ENCODE data around the gene GHR. TPM values are rescaled to one million over a fixed set of nuclear protein-coding genes. Genes with fewer than 3 reads are reported as not detected.

GHR gene
- total and polyA plus RNA-seq, 2 of the 8 experiments (the other 6 are each of a cell fraction or from before 2014, with no cell fraction given), result 0.15 to 0.19 TPM

DNA sequence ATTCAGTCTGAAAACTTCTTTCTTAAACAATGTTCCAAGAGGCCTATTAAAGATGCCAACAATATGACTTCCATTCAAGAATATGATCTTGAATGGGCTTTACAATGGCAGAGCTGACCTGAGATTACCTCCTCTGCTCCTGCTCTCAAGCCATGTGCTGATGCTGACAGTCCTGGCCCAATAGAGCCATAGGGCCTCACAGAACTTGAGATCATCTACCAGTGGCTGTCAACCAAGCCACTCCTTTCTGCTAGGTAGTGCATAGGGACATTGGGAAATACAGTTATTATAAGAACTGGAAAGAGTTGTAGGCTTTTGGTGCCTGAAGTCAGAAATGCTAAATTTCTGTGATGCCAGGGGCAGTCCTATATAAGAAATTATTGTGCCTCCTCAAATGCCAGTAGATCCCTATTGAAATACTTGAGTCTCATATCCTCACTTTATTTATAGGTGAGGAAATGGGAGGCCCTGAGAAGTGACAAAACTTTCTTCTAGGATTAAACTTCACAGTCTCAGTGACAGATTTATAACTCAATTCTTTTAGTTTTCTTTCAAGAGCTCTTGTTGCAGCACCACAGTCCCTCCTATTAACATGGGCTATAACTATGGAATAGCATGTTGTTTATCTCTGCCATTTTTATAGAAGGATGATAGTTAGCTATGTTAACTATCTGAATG is 10.9 kb downstream of the GHR start:
- H4K91ac ChIP-seq (replicated peaks; ENCODE audit: insufficient read length, low read length), result no peak overlapping the region
- no peak overlapping the region for H3K4me3 ChIP-seq (ENCODE audit: extremely low read depth in 1 of 4, insufficient read depth in 2 of 4, low read depth in 3 of 4, low read length in 4 of 4)
- POLR2A ChIA-PET (ENCODE audit: partially characterized antibody), result no interaction called here
- no peak overlapping the region for H2BK120ac ChIP-seq (replicated peaks; ENCODE audit: low read depth, low read length)
- no peak overlapping the region for H2BK15ac ChIP-seq (ENCODE audit: low read length)
- no peak overlapping the region for H3K14ac ChIP-seq (ENCODE audit: insufficient read length)
- no peaks in the 10 kb centered on the region for H3K36me3 ChIP-seq (ENCODE audit: control insufficient read depth in 2 of 4, insufficient read depth in 4 of 4, low read length in 3 of 4)
- H2BK20ac ChIP-seq (ENCODE audit: low read length), result no peak overlapping the region
- H3K27ac ChIP-seq (ENCODE audit: low read depth, low read length), result no peak overlapping the region
- no peaks in the 10 kb centered on the region for H3K23me2 ChIP-seq (ENCODE audit: low read depth, low read length)
- no peak for TF ChIP-seq CHD1 (IDR thresholded peaks at IDR 0.05; ENCODE audit: low read depth, low read length)
- no peak for TF ChIP-seq POU5F1 (IDR thresholded peaks at IDR 0.05; ENCODE audit: low read depth, low read length)
- TF ChIP-seq KDM1A (IDR thresholded peaks at IDR 0.05; ENCODE audit: borderline replicate concordance, low read length), result no peak
- no peak for TF ChIP-seq HDAC2 (IDR thresholded peaks at IDR 0.05; ENCODE audit: borderline replicate concordance in 1 of 2, low read depth in 2 of 2, low read length in 2 of 2)
- TF ChIP-seq TBP (IDR thresholded peaks at IDR 0.05; ENCODE audit: low read depth, low read length), result no peak
- no peak for TF ChIP-seq SIN3A (conservative IDR thresholded peaks at IDR 0.05 in 1 of 2, IDR thresholded peaks at IDR 0.05 in 1 of 2; ENCODE audit: low read depth in 1 of 2, low read length in 2 of 2)
- TF ChIP-seq EP300 (IDR thresholded peaks at IDR 0.05; ENCODE audit: borderline replicate concordance in 1 of 2, low read depth in 2 of 2, low read length in 2 of 2), result no peak
- CTCF ChIA-PET (ENCODE audit: partially characterized antibody), result interaction anchor here (0.7 to 1.3 kb wide), 3 partner anchors 10 to 150 kb away, joined by 3 to 4 read pairs (median 3); partner anchors contain the start of gene GHR
- H4K8ac ChIP-seq (ENCODE audit: extremely low read depth, insufficient read depth, low read length), result no peak overlapping the region
- no peak overlapping the region for H3K18ac ChIP-seq (ENCODE audit: extremely low read depth, low read length)
- no peak overlapping the region for H2AFZ ChIP-seq (ENCODE audit: low read length)
- H3K27me3 ChIP-seq (replicated peaks in 1 of 4; ENCODE audit: control insufficient read depth in 3 of 4, extremely low read depth in 1 of 4, insufficient read depth in 3 of 4, low read length in 3 of 4), result no peaks in the 10 kb centered on the region
- DNase-seq (ENCODE audit: low read depth in 1 of 2, low spot score in 2 of 2), result no peak
- no peak for FAIRE-seq
- no peaks in the 10 kb centered on the region for H3K79me2 ChIP-seq (ENCODE audit: control insufficient read depth in 1 of 2, insufficient read depth in 2 of 2, low read length in 2 of 2)
- H2BK5ac ChIP-seq (ENCODE audit: low read depth, low read length), result no peak overlapping the region
- no peak overlapping the region for H4K5ac ChIP-seq (ENCODE audit: insufficient read length, low read depth, low read length)
- no peak overlapping the region for H3K4ac ChIP-seq (replicated peaks; ENCODE audit: insufficient read length, low read depth, low read length)
- H2AK5ac ChIP-seq (ENCODE audit: low read depth, low read length), result no peak overlapping the region
- no peaks in the 10 kb centered on the region for H3K79me1 ChIP-seq (ENCODE audit: low read depth, low read length)
- H3K9ac ChIP-seq (replicated peaks in 1 of 4; ENCODE audit: extremely low read depth in 1 of 4, low read depth in 3 of 4, low read length in 3 of 4), result no peak overlapping the region
- H2BK12ac ChIP-seq (ENCODE audit: low read depth, low read length), result no peak overlapping the region
- H3K23ac ChIP-seq (ENCODE audit: insufficient read length), result no peak overlapping the region
- H3K4me2 ChIP-seq (ENCODE audit: insufficient read depth in 1 of 2, low read depth in 2 of 2, low read length in 2 of 2), result no peak overlapping the region
- H3K4me1 ChIP-seq (replicated peaks in 1 of 4; ENCODE audit: control insufficient read depth in 3 of 4, insufficient read depth in 4 of 4, low read length in 3 of 4), result no peaks in the 10 kb centered on the region
- H4K20me1 ChIP-seq (replicated peaks in 1 of 2; ENCODE audit: control insufficient read depth in 1 of 2, insufficient read depth in 2 of 2, low read length in 2 of 2), result no peaks in the 10 kb centered on the region
- no peaks in the 10 kb centered on the region for H3K9me3 ChIP-seq (ENCODE audit: insufficient read depth in 2 of 2, low read depth in 1 of 2, low read length in 1 of 2)
- no peak overlapping the region for H3K56ac ChIP-seq (replicated peaks; ENCODE audit: insufficient read length, low read depth, low read length)

Measured in H1 (cell line).